GM21360 (cell line): Measurements from ENCODE around the gene NEURL3.

Source experiments
- ATAC-seq: cut with Tn5 transposase; IDR thresholded peaks from one replicate; pipeline ENCODE4 v1.9.1; 2021; ENCODE audit warnings: mild to moderate bottlenecking, moderate library complexity; ENCODE audit not compliant: unreplicated experiment

The NEURL3 gene

DNA sequence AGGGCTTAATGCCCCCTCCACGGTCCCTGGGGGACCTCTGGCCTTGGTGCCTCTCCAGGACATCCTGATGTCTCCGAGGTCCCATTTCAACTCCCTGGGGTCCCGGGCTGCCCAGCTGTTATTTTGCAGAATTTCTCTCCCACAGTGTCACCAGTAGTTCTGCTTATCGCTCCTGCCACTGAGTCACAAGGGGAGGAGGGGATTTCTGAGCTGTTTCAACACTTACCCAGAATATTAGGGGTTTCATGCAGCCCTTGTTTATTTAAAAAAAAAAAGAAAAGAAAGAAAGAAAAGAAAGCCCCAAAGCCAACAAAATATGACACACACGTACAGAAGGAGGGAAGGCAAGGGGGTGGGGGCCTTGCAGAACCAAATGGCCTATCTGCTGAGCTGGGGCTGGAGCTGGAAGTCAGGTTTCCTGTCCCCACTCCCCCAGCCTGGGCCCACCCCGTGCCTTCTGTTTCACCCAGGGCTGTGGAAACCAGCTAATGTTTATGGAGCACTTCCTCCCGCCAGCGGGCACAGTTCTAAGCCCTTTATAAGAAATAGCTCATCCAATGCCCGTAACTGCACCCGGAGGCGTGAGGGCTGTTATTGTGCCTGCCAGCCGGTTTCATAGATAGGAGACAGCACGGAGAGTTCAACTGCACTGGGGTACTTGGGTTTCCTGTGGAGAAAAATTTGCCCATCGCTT lies 23.0 kb upstream of the NEURL3 start:
- no peak for ATAC-seq

DNA sequence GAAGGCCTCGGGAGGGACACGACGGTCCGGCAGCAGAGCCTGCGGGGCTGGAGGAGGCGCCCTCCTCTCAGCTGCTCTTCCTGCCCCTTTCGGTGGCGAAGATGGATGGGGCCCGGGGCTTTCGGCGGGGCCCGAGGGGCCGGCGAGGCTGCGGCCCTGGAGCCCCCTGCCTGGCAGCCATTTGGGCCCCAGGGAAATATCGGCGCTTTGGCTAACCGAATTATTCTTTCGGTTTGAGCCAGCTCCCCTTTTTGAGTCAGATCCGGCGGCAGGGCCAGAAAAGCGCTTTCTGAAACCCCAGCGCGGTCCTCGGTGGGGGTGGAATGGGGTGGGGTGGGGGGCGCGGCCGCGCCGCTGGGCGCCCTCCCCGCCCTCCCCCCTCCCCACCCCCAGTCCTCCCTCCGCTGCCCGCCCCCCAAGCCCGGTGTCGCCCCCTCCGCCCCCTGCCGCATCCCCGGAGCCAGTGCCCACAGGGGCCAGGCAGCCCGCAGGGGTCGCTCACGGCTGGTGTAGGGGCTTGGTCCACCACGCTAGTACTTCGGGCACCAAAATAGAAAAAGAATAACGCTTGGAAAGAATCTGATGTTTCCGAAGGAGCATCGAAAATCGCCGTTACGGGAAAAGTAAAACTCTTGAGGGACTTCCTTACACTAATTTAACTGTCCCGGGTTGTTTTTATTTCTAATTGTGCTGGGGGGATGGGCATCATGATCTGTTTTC lies 22.3 kb upstream of the NEURL3 start:
- no peak for ATAC-seq

DNA sequence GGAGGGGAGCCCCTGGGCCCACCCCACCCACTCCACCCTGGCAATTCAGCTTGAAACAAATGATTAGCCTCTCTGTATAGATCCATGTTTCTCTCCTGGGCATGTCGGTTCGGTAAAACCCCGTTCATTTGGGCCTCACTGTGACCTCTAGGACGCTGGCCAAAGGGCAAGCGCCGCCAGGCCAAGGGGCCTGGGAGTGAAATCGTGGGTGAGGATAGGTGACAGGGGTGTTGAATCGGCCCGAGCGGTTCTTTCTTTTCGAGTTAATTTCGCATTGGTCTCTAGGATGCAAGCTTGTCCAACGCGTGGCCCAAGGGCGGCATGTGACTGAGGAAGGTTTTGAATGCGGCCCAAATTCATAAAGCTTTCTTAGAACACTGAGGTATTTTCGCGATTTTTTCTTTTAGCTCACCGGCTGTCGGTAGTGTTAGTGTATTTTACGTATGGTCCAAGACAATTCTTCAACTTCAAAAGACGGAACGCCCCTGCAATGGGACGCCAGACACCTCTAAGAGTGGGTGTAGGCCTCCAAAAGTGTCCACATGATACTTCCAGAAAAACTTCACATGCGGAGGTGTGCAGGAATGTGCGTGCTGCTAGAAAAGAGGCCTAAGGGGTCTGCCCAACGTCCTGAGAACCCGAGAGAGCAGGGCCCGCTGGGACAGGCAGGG lies 21.6 kb upstream of the NEURL3 start:
- ATAC-seq: no peak

DNA sequence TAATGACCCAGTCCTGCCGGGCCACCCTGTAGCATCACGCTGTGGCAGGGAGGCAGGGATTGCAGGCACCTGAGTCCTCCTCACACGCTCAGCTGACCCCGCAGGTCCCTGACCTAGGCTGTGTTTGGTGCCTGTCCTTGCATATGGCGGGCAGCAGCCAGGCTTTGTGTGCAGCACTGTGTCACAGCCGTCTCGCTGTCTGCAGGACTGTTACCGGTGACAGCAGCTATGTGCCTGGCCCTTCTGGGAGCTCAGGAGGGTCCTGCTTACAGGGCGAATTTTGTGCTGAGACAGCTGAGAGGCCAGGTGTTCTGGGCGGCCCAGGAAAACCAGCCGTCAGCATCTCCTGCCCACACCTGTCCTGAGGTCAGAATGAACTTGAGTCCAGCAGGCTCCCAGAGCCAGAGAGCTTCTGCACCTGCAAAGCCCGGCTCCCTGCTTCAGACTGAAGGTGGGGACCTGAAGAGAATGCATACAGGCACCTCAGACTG lies 21.0 kb upstream of the NEURL3 start:
- no peak for ATAC-seq

DNA sequence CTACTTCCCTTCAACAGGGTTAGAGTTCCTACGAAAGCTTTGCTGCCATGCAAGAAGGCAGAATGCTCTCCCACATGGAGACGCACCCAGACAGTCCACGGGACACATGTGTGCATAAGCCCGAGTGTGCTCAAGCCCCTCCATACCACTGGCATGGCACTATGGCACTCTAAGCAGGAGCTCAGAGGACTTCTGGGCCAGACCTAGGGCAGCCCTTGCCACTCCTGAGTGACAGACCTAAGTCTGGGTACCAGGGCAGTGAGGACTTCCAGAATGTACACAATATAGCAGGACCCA lies 20.0 kb upstream of the NEURL3 start:
- no peak for ATAC-seq

DNA sequence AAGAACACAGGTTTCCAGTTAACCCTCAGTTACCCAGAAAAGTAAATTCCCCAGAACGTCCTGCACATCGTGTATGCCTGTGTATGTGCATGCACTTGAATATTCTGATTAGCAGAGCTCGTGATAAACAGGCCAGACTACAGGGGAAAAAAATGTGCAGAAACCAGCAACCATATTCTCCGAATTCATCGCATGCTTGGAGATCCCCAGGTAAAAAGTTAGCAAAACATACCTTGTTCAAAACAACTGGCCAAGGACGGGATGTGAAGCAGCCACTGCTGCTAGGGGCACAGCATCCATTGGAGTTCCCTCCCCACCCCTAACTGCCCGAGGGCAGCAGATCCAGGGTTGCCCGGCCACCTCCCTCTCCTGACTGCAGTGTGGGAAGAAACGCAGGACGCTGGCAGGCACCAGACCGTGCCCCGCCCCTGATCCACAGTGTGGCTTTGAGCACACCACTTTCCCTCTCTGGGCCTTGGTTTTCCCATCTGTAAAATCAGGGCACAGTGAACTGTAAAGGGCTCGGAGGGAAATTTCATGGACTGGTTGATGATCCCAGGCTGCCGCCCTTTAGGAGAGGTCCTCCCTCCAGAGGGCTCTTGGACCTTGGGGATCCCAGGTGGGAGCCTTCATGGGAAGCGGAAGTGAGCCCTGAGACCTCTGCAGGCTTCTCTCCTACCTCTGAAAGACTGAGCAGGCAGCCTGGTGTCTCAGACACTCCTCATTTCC lies 19.5 kb upstream of the NEURL3 start:
- no peak for ATAC-seq

DNA sequence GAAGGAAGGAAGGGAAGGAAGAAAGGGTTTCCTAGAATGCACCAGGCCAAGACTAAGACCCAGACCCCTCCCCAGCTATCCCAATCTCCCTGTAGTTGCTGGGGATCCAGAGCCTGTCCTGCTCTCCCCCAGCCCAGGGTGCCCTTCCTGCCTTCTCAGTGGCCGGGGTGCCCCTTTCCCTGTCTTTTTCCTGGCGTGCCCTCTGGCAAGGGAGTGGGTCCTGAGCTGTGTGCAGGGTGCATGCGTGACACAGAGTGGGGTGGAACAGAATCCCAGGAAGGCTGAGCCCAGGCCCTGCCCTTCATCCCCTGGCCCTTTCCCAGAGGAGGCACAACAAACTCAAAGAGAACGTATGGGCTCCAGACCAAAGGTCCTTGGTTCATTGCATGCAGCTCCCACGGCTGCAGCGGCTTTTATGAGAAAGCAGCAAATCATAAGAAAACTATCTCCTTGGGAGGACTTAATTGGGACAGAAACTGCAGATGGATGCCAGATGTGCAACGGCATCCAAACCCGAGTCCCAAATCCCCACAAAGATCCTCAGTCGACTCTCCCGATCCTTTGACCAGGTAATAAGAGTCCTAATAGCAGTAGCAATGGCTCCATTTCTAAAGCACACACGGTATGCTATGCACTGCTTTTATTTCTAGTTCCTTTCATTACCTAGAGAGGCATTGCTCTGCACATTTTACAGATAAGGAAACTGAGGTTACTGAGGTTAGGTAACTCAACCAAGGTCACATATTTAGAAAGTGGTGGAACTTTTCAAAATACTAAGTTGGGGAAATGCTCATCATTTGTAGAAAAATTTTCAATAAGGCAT lies 18.7 kb upstream of the NEURL3 start:
- ATAC-seq: no peak

DNA sequence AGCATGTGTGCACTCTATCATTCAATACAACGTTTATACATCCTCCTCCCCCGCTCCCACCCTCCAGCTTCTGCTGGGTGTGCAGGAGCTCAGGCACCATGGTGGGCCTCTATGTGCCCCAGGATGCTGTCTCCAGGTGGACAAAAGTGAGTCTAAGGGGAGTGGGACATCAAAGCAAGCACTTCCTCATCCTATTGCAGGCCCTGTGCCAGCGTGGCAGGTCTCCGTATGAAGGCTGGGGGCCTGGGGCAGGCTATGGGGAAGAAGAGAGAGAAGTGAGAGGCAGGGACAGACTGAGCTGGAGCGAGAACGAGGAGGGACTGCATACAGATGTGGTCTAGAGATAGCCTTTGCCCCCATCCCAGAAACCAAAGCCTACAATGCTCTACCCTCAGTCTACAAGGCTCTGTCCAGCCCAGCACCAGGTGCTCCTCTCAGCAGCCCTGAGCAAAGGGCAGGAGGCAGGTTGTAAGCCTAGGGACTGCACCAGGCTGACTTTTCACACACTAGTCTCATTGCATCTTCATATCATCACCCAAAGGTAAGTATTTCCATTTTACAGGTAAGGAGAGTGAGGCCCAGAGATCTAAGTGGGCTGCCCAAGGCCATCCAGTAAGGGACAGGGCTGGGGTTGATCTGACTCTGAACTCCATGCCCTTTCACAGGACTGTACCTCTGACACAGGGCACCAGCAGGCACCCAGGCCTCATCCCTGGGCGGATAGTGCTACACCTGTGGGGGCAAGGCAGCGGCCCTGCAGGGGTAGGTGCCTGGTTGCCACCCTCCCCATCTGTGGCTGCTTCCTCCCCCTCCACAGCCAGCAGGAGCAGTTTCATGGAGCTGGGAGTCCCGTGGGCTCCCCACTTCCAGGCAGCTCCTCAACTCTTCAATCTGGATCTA lies 17.4 kb upstream of the NEURL3 start:
- no peak for ATAC-seq

DNA sequence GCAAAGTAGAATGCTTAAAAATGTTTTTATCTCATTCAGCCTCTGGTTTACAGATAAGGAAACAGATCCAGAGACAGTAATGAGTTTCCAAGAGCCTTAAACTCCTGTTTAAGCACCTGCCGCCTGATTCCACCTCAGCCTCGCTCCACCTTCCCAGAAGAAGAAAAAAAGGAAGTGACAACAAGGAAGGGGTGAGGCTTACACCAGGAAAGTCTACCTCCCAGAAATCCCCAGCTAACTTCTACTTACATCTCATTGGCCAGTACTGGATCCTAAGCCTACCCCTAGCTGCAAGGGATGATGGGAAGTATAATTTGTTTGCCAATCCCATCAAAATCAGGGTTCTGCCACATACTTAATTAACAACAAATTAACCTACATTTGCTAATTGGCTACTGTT lies 16.1 kb upstream of the NEURL3 start:
- ATAC-seq: no peak

DNA sequence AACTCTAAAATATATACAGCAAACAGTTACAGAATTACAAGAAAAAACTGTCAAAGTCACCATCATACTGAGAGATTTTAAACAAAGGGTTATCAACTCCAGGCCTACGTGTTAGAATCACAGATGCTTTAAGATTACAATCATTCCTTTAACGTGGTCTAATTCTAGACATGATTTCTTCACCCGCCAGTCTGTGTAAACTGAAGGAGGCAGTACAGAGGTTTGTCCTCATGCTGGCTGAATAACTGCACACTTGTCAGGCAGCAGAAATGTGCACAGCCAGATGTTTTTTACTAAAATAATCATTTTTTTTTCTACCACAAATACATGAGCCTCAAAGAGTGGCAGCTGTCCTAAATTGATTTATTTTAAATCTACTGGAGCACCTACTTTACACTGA lies 15.5 kb upstream of the NEURL3 start:
- ATAC-seq: no peak

DNA sequence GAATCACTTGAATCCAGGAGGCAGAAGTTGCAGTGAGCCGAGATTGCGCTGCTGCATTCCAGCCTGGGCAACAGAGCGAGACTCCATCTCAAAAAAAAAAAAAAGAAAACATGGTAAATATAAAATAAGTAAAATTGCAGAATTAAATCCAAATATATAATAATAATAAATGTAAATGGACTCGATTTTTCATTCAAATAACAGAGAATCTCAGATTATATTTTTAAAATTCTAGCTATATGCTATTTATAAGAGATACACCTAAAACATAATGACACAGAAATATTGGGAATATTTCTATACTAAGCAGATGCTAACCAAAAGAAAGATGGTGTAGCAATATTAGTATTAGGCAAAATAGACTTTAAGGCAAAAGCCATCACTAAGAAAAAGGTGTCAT lies 15.1 kb upstream of the NEURL3 start:
- no peak for ATAC-seq

DNA sequence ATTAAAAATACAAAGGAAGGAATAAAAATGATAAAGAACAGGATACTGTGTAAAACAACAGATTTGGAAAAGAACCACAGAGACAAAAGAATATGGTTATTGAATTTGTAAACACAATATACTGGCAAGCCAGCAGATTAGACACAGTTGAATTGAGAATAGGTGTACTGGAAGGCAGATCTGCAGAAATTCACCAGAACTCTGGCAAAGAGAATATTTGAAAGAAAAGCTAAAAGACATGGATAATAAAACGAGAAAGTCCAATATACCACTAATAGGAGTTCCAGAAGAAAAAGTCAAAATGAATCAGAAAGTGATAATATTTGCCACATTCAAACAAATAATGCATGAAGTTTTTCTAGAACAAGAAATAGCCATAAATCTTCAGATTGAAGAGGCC lies 11.9 kb upstream of the NEURL3 start:
- ATAC-seq: no peak

DNA sequence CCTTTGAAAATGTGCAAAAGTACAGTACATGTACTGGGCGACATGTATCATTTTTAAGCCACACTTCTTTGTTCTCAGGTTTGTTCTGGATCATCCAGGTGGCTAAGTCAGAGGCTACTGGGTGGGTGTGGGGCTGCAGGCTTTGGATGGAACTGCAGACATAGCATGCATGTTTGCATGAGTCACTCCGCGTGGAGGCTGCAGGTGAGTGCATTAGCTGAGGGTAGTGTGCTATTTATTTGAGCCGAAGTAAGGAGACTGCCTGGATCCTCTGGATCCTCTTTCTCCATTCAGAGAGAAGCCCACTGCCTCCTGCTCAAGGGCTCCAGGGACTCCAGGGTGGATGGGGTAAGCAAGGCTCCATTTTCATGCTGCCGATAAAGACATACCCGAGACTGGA lies 9.4 kb upstream of the NEURL3 start:
- ATAC-seq: no peak

DNA sequence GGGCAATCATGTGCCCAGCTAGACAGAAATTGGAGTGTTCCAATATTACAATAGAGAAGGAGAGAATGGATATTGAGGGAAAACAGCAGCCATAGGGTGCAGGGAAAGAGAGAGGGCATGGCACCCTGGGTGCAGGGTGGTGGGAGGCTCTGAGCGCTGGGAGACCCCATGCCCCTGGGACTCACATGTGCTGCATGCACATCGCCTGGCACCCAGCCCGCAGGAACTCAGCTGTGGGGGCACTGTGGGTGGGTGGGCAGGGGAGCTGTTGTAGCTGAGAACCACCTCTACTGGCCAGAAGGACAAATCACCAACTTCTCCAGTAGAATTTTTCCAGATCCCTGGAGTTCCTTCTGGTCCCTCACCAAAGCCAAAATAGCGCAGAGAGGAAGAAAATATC lies 7.2 kb upstream of the NEURL3 start:
- no peak for ATAC-seq

DNA sequence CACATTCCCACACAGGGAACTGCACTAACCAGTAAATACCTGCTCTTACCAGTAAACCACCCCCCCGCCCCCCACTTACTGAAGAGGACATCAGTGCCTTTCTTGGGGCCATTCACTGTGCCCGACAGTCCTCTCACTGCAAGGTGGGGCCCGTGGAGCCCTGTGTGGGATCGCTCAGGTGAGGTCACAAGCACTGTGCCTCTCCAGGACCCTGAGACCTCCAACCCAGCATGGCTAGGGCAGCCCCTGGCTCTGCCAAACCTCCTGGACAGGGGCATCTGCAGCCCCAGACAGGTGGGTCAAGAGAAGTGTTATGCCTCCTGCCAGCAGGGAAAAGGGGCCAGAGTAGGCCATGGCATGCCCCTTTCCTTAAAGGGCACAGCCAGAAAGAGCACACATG lies 6.7 kb upstream of the NEURL3 start:
- ATAC-seq: no peak

DNA sequence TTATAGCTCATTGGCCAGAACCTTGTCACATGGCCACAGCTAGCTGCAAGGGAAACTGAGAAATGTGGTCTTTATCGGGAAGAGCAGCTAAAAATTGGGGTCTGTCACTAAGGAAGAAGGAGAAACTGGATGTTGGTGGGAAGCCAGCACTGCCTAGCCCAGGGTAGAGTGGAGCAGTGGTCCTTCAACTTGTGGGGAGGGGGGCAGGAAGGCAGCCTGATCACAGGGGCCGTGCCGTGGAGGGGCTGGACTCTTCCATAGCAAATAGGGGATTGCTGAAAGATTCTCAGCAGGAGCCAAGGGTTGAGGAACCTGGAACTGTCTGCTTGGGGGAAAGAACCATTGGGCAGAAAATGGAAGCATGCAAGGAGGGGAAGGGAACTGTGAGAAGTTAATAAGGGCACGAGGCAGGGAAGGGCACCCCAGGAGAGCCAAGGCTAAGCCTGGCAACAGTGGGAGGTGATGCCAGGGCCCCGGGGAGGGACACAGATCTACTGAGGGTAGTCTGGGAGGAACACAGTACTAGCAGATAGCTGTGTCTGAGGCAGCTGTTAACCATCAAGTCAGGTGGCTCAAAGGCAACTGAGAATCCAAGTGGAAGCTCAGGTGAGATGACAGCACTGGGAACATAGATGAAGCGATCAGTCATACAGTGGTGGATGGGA lies 5.9 kb upstream of the NEURL3 start:
- ATAC-seq: no peak

DNA sequence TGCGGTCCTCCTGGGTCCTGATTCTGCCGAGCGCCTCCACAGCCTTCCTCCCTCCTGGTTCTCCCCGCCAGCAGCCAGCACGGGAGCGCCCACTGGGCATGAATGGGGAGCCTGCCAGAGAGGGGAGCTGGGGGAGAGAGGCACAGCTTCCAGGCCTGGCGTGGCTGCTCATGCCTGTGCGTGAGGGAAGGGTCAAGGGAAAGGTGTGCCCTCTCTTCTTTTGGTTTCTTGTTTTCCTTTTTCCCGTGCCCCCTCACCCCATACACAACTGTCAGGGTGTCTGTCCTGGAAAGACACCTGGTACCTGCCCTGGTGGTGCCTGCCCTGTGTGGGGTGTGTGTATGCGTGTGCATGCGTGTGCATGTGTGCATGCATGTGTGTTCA lies 4.7 kb upstream of the NEURL3 start:
- no peak for ATAC-seq

DNA sequence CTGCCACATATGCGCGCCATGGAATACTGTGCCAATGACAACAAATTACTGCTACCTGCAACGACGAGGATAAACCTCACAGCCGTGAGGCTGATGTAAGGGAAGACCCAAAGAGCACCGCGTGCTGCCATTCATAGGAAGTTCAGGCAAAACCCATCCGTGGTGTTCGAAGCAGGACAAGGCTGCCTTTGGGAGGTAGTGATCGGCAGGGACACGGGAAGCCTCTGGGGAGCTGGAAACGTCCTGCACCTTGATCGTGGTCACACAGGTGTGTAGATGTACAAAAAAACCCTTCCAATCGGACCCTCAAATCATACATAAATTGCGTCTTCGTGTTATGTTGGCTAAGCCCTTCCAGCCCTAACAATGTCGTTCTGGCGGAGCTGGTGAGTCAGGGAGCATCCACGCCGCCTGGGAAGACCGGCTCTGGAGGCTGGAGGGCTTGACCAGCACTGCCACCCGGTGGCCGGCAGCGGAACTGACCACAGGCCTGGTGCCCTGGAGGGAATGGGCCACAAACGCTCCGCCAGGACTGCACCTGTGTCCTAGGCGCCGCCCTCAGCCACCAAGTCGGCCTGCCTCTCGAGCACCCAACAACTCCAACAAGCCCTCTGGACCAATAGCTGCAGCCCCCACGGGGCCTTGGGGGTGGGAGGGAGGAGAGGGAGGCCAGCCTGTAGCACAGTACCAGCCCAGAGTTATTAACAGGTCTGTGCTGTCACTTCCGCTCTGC lies 4.1 kb upstream of the NEURL3 start:
- ATAC-seq: peak; percentile 69
